HG02610 (cell line): ENCODE measurements around the gene COL17A1.

Experiments
- ATAC-seq: cut with Tn5 transposase; IDR thresholded peaks from one replicate; pipeline ENCODE4 v1.9.1; 2021; ENCODE audit warnings: mild to moderate bottlenecking, moderate library complexity; ENCODE audit not compliant: unreplicated experiment

COL17A1 gene

DNA sequence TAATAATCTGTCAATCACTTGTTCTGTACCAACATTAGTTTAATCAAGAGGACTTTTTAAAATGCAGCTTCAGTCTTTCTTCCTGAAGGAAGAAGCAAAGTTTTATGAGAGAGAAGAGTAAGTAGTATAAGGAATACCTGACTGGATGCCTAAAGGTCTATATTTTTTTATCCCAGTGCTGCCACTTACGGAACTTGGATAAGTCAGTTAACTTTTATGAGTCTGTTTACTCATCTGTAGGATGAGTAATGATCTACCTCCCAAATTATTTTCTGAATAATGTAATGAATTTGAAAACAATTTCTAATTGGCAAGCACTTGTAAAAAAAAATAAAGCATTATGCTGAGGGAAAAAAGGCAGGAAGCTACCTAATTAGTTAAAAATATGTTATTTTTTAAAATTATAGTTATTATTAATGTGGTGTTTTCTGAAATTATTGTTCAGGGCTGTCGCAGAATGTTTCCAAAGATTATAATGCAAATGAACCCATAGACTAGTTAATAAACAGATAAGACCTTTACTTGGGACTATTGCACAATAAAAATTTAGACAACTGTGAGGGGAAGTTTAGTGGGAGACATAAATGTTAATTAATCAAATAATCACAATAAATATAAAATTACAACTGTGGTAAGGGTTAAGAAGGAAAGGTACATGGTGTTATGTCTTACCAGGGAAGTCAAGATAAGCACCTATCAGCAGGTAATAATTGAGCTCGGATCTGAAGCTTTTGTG, 94.1 kb downstream of the COL17A1 start:
- no peak for ATAC-seq

DNA sequence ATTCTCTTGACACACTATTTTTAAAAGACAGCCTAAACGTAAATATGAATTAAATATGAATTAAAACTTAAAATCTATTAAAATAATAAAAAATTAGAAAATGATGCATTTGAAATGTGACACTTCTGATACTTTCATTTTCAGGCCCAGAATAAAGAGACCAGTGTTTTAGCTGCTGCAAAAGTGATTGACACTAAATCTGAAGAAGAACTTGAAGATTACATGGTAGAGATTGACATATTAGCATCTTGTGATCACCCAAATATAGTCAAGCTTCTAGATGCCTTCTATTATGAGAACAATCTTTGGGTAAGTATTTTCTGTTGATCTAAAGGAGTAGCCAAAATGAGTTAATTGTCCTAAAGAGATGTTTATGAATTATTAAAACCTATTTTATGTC, 95.1 kb downstream of the COL17A1 start:
- no peak for ATAC-seq

DNA sequence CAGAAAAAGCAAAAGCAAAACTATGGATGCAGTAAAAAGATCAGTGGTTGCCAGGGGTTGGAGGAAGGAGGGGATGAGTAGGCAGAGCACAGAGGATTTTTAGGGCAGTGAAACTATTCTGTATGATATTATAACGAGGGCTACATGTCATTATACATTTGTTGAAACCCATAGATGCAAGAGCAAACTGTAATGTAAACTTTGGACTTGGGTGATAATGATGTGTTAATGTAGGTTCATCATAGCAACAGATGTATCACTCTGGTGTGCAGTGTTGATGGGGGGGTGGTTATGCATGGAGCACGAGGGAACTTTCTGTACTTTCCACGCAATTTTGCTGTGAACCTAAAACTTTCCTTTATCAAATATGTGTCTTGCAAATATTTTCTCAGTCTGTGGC, 95.6 kb downstream of the COL17A1 start:
- no peak for ATAC-seq

DNA sequence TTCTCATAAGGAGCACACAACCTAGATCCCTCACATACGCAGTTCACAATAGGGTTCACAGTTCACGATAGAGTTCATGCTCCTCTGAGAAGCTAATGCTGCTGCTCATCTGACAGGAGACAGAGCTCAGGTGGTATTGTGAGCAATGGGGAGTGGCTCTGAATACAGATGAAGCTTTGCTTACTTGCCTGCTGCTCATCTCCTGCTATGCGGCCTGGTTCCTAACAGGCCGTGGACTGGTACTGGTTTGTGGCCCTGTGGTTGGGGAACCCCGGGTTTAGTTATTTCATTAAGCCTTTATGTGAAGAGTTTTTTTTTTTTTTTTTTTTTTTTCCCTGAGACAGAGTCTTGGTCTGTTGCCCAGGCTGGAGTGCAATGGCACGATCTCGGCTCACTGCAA, 99.3 kb downstream of the COL17A1 start:
- ATAC-seq, result peak; percentile 51

DNA sequence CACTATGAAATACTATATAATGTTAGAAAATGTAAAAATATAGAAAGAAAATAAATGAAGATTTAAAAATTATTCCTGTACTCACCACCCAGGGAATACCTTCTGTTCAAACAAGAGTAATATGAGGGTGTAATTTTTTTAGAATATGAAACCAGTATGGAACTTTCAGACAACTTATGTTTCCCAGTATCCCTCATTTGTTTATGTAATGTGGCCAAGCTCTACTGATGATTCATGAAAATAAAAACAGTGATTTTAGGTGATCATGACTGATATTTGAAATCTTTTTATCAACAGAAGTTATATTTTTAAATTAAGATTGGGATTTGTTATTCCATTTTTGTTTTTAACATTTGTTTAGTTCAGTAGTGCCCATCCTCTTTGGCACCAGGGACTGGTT, 100.0 kb downstream of the COL17A1 start:
- ATAC-seq, result no peak

DNA sequence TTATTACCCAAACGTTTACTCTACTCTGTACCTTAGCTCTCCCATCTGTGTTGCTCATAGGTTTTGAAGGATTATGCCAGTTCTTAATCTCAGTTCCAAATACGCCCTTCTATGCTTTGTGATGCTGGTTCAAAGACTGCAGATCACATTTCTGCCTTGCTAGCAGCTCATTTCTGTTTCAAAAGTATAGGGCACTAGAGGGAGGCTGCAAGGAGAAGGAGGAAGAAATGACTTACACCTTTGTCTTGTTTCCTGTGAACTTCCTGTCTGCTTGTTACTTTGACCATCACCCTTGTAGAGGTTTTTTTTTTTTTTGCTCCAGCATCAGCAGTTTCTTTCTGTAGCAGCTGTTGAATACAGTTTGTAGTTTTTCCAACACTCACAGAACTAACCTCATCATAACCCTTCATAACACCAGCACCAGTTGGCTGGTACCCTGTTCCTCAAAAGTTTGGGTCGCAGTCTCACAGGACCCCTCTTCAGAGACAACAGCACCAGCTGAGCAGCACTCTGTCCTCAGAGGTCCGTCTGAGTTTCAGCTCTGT, 102.2 kb downstream of the COL17A1 start:
- peak; percentile 79 for ATAC-seq

DNA sequence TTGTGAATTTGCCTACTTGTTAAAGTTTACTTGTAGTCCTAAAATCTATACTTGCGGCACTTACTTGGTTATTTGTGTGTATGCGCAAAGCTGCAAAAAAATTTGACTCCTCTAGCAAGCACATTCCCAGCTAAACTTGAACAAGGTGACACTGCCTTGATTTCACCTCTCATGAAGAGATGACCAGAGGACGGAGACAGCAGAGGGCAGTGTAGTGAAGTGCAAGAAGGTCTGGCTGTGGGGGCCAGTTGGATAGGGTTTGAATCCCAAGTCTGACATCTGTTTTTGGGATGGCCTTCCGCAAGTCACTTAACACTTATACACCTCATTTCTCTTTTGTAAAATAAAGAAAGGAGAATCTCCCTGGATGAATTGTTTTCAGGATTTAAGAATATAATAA, 103.0 kb downstream of the COL17A1 start:
- no peak for ATAC-seq
